Upper lobe of left lung (tissue), 6 donors: ENCODE results near the gene PAK5. TPM values are rescaled to one million over a fixed set of nuclear protein-coding genes. Genes with fewer than 3 reads are reported as not detected.

Experiments
- ATAC-seq, 2 donors: fragments of 200-7000 bp; cut with Tn5 transposase; one replicate each; pipeline ENCODE4 v1.9.1; 2022; ENCODE audit warnings: mild to moderate bottlenecking in 2 of 2, moderate library complexity in 2 of 2; ENCODE audit not compliant: low FRiP score in 2 of 2
- DNase-seq, 2 donors: peaks; one replicate each; pipeline ENCODE4 v3.0.0-alpha.2; 2019 to 2020
- H3K27ac ChIP-seq, 4 donors: fragments of 200-600 bp; sonication (generic); one replicate each; pipeline ENCODE4 v1.5.1; 2016 to 2019
- H3K27me3 ChIP-seq, 4 donors: fragments of 200-600 bp; sonication (generic); one replicate each; pipeline ENCODE4 v1.5.1; 2017 to 2019
- H3K36me3 ChIP-seq, 4 donors: fragments of 200-600 bp; sonication (generic); one replicate each; pipeline ENCODE4 v1.5.1; 2016 to 2019
- H3K4me1 ChIP-seq, 4 donors: fragments of 200-600 bp; sonication (generic); one replicate each; pipeline ENCODE4 v1.5.1; 2018 to 2019
- H3K4me3 ChIP-seq, 4 donors: fragments of 200-600 bp; sonication (generic); one replicate each; pipeline ENCODE4 v1.5.1; 2017 to 2019; ENCODE audit warnings: mild to moderate bottlenecking in 2 of 4, moderate library complexity in 1 of 4
- H3K9me3 ChIP-seq, 4 donors: fragments of 200-600 bp; sonication (generic); one replicate each; pipeline ENCODE4 v1.5.1; 2018 to 2019
- CTCF ChIP-seq, 6 experiments: fragments of 450-650 bp in 4 of 6; fragments of 200-600 bp in 2 of 6; sonication (generic) in 2 of 6; IDR thresholded peaks; one replicate each; pipeline ENCODE4 v1.5.1; 2016 to 2019; ENCODE audit warnings: antibody characterized with exemption in 6 of 6
- EP300 ChIP-seq, 4 donors: sonication (generic); formaldehyde crosslinking; IDR thresholded peaks; one replicate each; pipeline ENCODE4 v1.5.1; 2017; ENCODE audit warnings: antibody characterized with exemption in 4 of 4, control low read depth in 2 of 4
- POLR2A ChIP-seq, 4 donors: fragments of 450-650 bp; IDR thresholded peaks; one replicate each; pipeline ENCODE4 v1.5.1; 2016 to 2017; ENCODE audit warnings: antibody characterized with exemption in 4 of 4, mild to moderate bottlenecking in 2 of 4
- POLR2AphosphoS5 ChIP-seq, 2 donors: sonication (generic); formaldehyde crosslinking; IDR thresholded peaks; one replicate each; pipeline ENCODE4 v1.5.1; 2017; ENCODE audit warnings: antibody characterized with exemption in 2 of 2
- WGBS, 2 donors: methylation state at CpG; one replicate each; pipeline ENCODE4 v1.1.5; 2017 to 2018; 5-methylcytosine and 5-hydroxymethylcytosine counted together
- total RNA-seq, 6 donors: library from RNA; depleted of rRNA in 4 of 6; stranded (reverse); fragments of >200 nt in 4 of 6; gene quantifications; one replicate each; pipeline versions ENCODE4 v1.1.0 to v1.2.1, GENCODE V29; 2016 to 2021
- donor health status: DM: no; HTN: no; CAD: no; lungs with moderate emphysema.
- donor health status: DM: no; HTN: yes; CAD: no; lungs with severe emphysema.

The PAK5 gene
- total RNA-seq, 6 donors from 2014 or later = 0.17 to 0.30 (median 0.23) TPM; not detected in 2

GRCh38 chr20:9800421-9800820 lies 38.5 kb downstream of the PAK5 start:
- ATAC-seq (no peak), DNase-seq (no peak)
- 72 to 82% methylated on average over 1 of the region's 1 CpG for WGBS, 2 donors
- no peak for TF ChIP-seq EP300 (IDR thresholded peaks at IDR 0.05)
- no peak for TF ChIP-seq CTCF (IDR thresholded peaks at IDR 0.05)
- no peak for TF ChIP-seq POLR2AphosphoS5 (IDR thresholded peaks at IDR 0.05)
- no peak for TF ChIP-seq POLR2A (IDR thresholded peaks at IDR 0.05)
- H3K4me1 ChIP-seq = no peaks in the 10 kb centered on the region
- H3K27ac ChIP-seq = no peak overlapping the region
- no peaks in the 10 kb centered on the region for H3K36me3 ChIP-seq
- no peaks in the 10 kb centered on the region for H3K27me3 ChIP-seq
- H3K9me3 ChIP-seq = no peaks in the 10 kb centered on the region
- H3K4me3 ChIP-seq = no peak overlapping the region

- Histone ChIP-seq H3K27ac (no peak overlapping the region), H3K4me1 (no peaks in the 10 kb centered on the region), H3K36me3 (no peaks in the 10 kb centered on the region), H3K27me3 (no peaks in the 10 kb centered on the region), H3K4me3 (no peak overlapping the region), H3K9me3 (no peaks in the 10 kb centered on the region)
- TF ChIP-seq POLR2AphosphoS5 (IDR thresholded peaks at IDR 0.05) = no peak
- TF ChIP-seq POLR2A (IDR thresholded peaks at IDR 0.05) = no peak
- no peak for TF ChIP-seq EP300 (IDR thresholded peaks at IDR 0.05)
- no peak for TF ChIP-seq CTCF (IDR thresholded peaks at IDR 0.05)
- ATAC-seq = no peak
- WGBS, 2 donors = 88 to 92% methylated on average over 3 of the region's 3 CpGs
- no peak for DNase-seq
Observed at GRCh38 chr20:9794831-9795230, 44.0 kb downstream of the PAK5 start.

- TF ChIP-seq POLR2A (IDR thresholded peaks at IDR 0.05) (no peak), POLR2AphosphoS5 (IDR thresholded peaks at IDR 0.05) (no peak), CTCF (IDR thresholded peaks at IDR 0.05) (no peak), EP300 (IDR thresholded peaks at IDR 0.05) (no peak)
- Histone ChIP-seq H3K27me3 (no peaks in the 10 kb centered on the region), H3K4me3 (no peak overlapping the region), H3K27ac (no peak overlapping the region), H3K36me3 (no peaks in the 10 kb centered on the region), H3K4me1 (no peaks in the 10 kb centered on the region), H3K9me3 (no peaks in the 10 kb centered on the region)
- ATAC-seq (no peak), DNase-seq (no peak)
- WGBS, 2 donors = 72 to 75% methylated on average over 6 of the region's 6 CpGs
Observed at GRCh38 chr20:9792674-9793073, 46.2 kb downstream of the PAK5 start.

GRCh38 chr20:9789131-9789530 lies 49.7 kb downstream of the PAK5 start:
- Histone ChIP-seq H3K27ac (no peak overlapping the region), H3K4me1 (no peaks in the 10 kb centered on the region), H3K36me3 (no peaks in the 10 kb centered on the region), H3K4me3 (no peak overlapping the region), H3K27me3 (no peaks in the 10 kb centered on the region), H3K9me3 (no peaks in the 10 kb centered on the region)
- ATAC-seq (no peak), DNase-seq (no peak)
- WGBS, 2 donors = 78 to 93% methylated on average over 2 of the region's 2 CpGs
- no peak for TF ChIP-seq EP300 (IDR thresholded peaks at IDR 0.05)
- TF ChIP-seq POLR2A (IDR thresholded peaks at IDR 0.05) = no peak
- TF ChIP-seq POLR2AphosphoS5 (IDR thresholded peaks at IDR 0.05) = no peak
- no peak for TF ChIP-seq CTCF (IDR thresholded peaks at IDR 0.05)

- Histone ChIP-seq H3K27ac (no peak overlapping the region), H3K9me3 (no peaks in the 10 kb centered on the region), H3K4me1 (no peaks in the 10 kb centered on the region), H3K27me3 (no peaks in the 10 kb centered on the region), H3K4me3 (no peak overlapping the region), H3K36me3 (no peaks in the 10 kb centered on the region)
- TF ChIP-seq EP300 (IDR thresholded peaks at IDR 0.05) (no peak), POLR2A (IDR thresholded peaks at IDR 0.05) (no peak), POLR2AphosphoS5 (IDR thresholded peaks at IDR 0.05) (no peak), CTCF (IDR thresholded peaks at IDR 0.05) (no peak)
- ATAC-seq (no peak), DNase-seq (no peak)
- 92% methylated on average over 3 of the region's 3 CpGs for WGBS, 2 donors
Observed at GRCh38 chr20:9775176-9775575, 63.7 kb downstream of the PAK5 start.
